Upper lobe of left lung (tissue), 4 donors: Measurements from ENCODE around the gene NR0B2.

Source experiments
- CTCF ChIP-seq, 6 experiments: fragments of 450-650 bp in 4 of 6; fragments of 200-600 bp in 2 of 6; sonication (generic) in 2 of 6; IDR thresholded peaks; one replicate each; pipeline ENCODE4 v1.5.1; 2016 to 2019; ENCODE audit warnings: antibody characterized with exemption in 6 of 6
- EP300 ChIP-seq, 4 donors: sonication (generic); formaldehyde crosslinking; IDR thresholded peaks; one replicate each; pipeline ENCODE4 v1.5.1; 2017; ENCODE audit warnings: antibody characterized with exemption in 4 of 4, control low read depth in 2 of 4
- POLR2A ChIP-seq, 4 donors: fragments of 450-650 bp; IDR thresholded peaks; one replicate each; pipeline ENCODE4 v1.5.1; 2016 to 2017; ENCODE audit warnings: antibody characterized with exemption in 4 of 4, mild to moderate bottlenecking in 2 of 4
- POLR2AphosphoS5 ChIP-seq, 2 donors: sonication (generic); formaldehyde crosslinking; IDR thresholded peaks; one replicate each; pipeline ENCODE4 v1.5.1; 2017; ENCODE audit warnings: antibody characterized with exemption in 2 of 2

- TF ChIP-seq POLR2A (IDR thresholded peaks at IDR 0.05) (no peak), EP300 (IDR thresholded peaks at IDR 0.05) (no peak), CTCF (IDR thresholded peaks at IDR 0.05) (no peak), POLR2AphosphoS5 (IDR thresholded peaks at IDR 0.05) (no peak)
These were observed 38.9 kb downstream of the NR0B2 start for GRCh38 chr1:26874896-26875295.
